Measurements from ENCODE around the gene ARSB.

DNA sequence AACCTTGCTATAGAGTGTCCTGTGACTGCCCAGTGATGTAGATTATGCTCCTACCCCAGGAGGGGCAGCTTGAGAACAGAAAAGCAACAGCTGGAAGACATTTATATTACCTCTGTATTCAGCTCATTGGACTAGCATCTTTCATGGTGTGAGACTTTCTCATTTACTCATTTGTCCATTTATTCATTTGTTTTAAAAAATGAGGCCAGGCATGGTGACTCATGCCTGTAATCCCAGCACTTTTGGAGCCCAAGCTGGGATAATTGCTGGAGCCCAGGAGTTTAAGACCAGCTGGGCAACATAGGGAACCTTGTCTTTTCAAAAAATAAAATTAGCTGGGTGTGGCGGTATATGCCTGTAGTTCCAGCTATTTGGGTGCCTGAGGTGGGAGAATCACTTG lies 206.6 kb downstream of the ARSB start:
- TF ChIP-seq, protein P1, sequence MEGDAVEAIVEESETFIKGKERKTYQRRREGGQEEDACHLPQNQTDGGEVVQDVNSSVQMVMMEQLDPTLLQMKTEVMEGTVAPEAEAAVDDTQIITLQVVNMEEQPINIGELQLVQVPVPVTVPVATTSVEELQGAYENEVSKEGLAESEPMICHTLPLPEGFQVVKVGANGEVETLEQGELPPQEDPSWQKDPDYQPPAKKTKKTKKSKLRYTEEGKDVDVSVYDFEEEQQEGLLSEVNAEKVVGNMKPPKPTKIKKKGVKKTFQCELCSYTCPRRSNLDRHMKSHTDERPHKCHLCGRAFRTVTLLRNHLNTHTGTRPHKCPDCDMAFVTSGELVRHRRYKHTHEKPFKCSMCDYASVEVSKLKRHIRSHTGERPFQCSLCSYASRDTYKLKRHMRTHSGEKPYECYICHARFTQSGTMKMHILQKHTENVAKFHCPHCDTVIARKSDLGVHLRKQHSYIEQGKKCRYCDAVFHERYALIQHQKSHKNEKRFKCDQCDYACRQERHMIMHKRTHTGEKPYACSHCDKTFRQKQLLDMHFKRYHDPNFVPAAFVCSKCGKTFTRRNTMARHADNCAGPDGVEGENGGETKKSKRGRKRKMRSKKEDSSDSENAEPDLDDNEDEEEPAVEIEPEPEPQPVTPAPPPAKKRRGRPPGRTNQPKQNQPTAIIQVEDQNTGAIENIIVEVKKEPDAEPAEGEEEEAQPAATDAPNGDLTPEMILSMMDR (IDR thresholded peaks at IDR 0.05; ENCODE audit: insufficient read depth, low read depth, low read length): no peak
- no peak for TF ChIP-seq EZH2 (IDR thresholded peaks at IDR 0.05; ENCODE audit: insufficient read depth, low read length)

All from astrocyte (in vitro differentiated cells and primary cell).